Measurements from ENCODE around the gene EPB41L2.

Gene EPB41L2

DNA sequence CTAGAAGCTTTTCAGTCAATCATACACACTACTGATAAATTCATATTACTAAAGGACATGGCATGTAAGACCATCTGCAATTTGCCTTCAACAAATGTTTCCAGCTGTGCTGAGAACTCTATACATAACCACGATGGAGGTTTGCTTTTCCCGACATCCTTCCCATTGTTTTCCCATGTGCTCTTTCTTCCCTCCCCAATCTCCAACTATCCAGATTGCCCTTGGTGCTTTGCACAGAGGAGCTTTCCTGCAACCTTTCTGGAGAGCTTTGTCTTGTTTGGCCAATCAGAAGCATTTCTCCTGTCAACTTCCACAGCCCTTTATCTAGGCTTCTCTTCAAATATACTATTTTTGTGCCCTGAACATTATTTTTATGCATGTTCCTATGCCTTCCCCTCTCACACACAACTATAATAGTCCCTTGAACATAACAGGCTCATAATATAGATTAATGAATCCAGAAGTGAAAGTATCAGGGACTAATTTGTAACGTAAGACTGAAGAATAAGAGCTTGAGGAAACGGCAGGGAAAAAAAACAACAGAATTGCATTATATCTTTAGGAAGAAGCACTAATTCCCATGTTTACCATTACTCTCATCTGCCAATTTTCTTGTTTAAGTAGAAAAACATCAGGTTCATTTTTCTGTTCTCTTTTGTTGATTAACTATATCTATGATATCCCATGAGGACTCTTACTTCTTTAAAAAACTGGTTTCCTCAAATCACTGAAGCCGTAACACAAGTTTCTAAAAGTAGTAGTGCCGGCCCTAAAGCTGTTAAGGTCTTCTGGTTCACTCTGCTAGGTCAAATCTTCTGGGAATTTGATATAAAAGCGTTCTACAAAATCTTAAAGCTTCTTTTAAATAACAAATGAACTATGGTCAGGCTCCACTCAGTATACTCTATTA is 215.8 kb downstream of the EPB41L2 start:
- Histone ChIP-seq H3K4me1 (no peaks in the 10 kb centered on the region), H3K9me3 (no peaks in the 10 kb centered on the region), H3K27me3 (no peaks in the 10 kb centered on the region), H3K36me3 (no peaks in the 10 kb centered on the region), H3K4me3 (ENCODE audit: low read depth, low read length) (no peak overlapping the region)
- DNase-seq, result no peak
- no peak for TF ChIP-seq CTCF (IDR thresholded peaks at IDR 0.05; ENCODE audit: low read depth, low read length)

DNA sequence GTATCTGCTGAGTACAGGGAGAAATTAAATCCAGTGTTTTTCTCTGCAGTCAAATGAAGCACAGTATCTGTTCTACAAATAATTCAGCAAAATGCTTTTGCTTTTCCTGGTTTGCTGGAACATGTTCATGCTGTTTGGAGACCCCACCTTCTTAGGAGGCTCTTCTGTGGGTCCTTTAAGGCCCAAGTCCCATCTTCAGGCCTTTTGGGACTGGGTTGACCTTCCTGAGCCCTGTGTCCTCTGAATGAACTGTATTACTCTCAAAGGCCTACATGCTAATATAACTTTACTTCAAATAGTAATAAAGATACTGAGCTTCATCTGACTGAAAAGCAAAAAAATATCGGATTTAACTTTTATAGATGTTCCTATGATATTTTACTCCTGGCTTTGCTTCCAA is 216.5 kb downstream of the EPB41L2 start:
- DNase-seq, result no peak
- Histone ChIP-seq H3K27me3 (no peaks in the 10 kb centered on the region), H3K36me3 (no peaks in the 10 kb centered on the region), H3K4me3 (ENCODE audit: low read depth, low read length) (no peak overlapping the region), H3K4me1 (no peaks in the 10 kb centered on the region), H3K9me3 (no peaks in the 10 kb centered on the region)
- TF ChIP-seq CTCF (IDR thresholded peaks at IDR 0.05; ENCODE audit: low read depth, low read length), result no peak

- no peaks in the 10 kb centered on the region for H3K9me3 ChIP-seq
- peak; percentile 42 for TF ChIP-seq CTCF (IDR thresholded peaks at IDR 0.05; ENCODE audit: low read depth, low read length)
- H3K4me3 ChIP-seq (ENCODE audit: low read depth, low read length), result no peak overlapping the region
- H3K36me3 ChIP-seq, result no peaks in the 10 kb centered on the region
- H3K4me1 ChIP-seq, result no peaks in the 10 kb centered on the region
- no peak for DNase-seq
- no peaks in the 10 kb centered on the region for H3K27me3 ChIP-seq
Measured at GRCh38 chr6:130843575-130844320, 219.3 kb downstream of the EPB41L2 start.

DNA sequence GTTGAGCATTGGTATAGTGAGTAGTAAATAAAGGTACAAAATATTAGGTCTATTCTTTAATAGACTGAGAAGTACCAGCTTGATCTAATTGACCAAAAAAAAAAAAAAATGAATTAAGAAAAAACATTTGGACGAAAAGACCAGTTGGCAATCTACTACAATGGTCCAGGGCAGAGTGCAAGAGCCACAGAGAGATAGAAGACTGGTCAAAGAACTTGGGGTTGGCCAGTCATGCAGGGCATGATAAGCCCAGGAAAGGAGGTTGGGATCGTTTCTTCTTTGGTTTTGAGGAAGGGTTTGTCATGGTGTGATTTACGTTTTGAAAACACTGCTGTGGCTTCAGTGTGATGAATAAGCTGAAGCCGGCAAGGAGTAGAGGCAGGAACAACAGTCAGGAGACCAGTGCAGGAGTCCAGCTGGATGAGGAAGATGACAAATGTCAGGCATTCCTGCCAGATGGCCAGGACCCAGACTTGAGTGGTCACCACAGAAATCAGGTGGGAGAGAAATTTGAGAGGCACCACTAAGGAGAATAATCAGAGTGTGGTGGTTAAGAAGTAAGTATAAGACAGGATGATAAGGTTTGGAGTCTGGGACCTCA is 221.8 kb downstream of the EPB41L2 start:
- Histone ChIP-seq H3K9me3 (no peaks in the 10 kb centered on the region), H3K4me3 (ENCODE audit: low read depth, low read length) (no peak overlapping the region), H3K4me1 (no peaks in the 10 kb centered on the region), H3K36me3 (no peaks in the 10 kb centered on the region), H3K27me3 (no peaks in the 10 kb centered on the region)
- DNase-seq, result no peak
- TF ChIP-seq CTCF (IDR thresholded peaks at IDR 0.05; ENCODE audit: low read depth, low read length), result no peak

DNA sequence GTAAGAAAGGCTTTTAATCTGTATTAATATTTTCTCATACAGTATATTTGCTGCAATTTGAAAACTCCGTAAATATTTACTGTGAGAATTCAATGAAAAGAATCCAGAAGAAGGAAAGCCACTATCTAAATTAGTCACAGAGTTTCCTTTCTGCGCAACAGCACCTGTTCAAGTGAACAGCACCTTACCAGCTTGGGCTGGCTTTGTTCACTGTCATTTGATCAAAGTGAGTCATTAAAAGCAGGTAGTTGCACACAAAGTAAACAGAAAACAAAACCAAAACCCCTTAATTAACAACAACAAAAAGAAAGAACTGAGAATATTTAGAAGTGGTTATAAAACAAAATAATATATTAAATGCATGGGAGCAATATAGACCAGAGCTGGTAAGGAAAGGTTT is 223.0 kb downstream of the EPB41L2 start:
- Histone ChIP-seq H3K27me3 (no peaks in the 10 kb centered on the region), H3K4me3 (ENCODE audit: low read depth, low read length) (no peak overlapping the region), H3K36me3 (no peaks in the 10 kb centered on the region), H3K9me3 (no peaks in the 10 kb centered on the region), H3K4me1 (no peaks in the 10 kb centered on the region)
- DNase-seq, result no peak
- TF ChIP-seq CTCF (IDR thresholded peaks at IDR 0.05; ENCODE audit: low read depth, low read length), result no peak

Measured in BE2C (cell line).